MM.1S (cell line): ENCODE results near the gene ASXL1.

ENCODE experiments used
- CTCF ChIP-seq: fragments of 300-600 bp; sonication (generic); IDR thresholded peaks from 2 replicates; pipeline ENCODE4 v1.5.1; 2016; ENCODE audit warnings: antibody characterized with exemption, low read length, mixed read lengths
- EZH2 ChIP-seq: fragments of 300-600 bp; sonication (generic); optimal IDR thresholded peaks from 2 replicates; pipeline ENCODE3; 2017; ENCODE audit warnings: low read depth, mild to moderate bottlenecking, antibody characterized with exemption, low read length, mixed read lengths

- no peak for TF ChIP-seq CTCF
- no peak for TF ChIP-seq EZH2
These were observed 87.6 kb downstream of the ASXL1 start for GRCh38 chr20:32445539-32446273.
